Measurements from ENCODE around the gene ADAM10.

DNA sequence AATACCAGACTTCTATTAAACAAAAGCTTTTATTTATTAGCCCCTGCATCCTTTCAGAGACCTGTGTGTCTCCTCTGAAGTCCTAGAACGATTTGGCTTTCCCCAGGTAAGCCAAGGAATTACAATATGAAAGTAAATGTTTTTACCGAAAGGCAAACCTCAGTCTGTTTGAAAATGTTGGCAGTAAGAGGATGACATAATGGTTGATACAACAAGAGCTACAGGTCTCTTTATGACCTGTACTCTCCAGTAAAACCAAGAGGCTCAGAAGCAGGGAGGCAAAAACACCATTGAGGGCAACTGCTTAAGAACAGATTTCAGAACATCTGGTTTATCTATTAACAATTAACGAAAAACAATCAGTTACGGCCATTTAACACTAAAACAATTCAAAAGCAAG, 107.8 kb downstream of the ADAM10 start:
- TF ChIP-seq, protein P1, sequence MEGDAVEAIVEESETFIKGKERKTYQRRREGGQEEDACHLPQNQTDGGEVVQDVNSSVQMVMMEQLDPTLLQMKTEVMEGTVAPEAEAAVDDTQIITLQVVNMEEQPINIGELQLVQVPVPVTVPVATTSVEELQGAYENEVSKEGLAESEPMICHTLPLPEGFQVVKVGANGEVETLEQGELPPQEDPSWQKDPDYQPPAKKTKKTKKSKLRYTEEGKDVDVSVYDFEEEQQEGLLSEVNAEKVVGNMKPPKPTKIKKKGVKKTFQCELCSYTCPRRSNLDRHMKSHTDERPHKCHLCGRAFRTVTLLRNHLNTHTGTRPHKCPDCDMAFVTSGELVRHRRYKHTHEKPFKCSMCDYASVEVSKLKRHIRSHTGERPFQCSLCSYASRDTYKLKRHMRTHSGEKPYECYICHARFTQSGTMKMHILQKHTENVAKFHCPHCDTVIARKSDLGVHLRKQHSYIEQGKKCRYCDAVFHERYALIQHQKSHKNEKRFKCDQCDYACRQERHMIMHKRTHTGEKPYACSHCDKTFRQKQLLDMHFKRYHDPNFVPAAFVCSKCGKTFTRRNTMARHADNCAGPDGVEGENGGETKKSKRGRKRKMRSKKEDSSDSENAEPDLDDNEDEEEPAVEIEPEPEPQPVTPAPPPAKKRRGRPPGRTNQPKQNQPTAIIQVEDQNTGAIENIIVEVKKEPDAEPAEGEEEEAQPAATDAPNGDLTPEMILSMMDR (IDR thresholded peaks at IDR 0.05) = no peak
- no peak for TF ChIP-seq POLR2A (IDR thresholded peaks at IDR 0.05)
